Activated CD4-positive, alpha-beta T cell treated with anti-CD3 and anti-CD28 coated beads, Interleukin-2, Interleukin-4, amounts not matched to agents 100 ng/mL and 50 ng/mL, durations not matched to agents 16 hours and 8 hours (primary cell): ENCODE data around the gene BICDL1.

Source experiments
- DNase-seq: peaks from one replicate; pipeline ENCODE4 v3.0.0-alpha.2; 2020; ENCODE audit warnings: low spot score

Gene BICDL1

GRCh38 chr12:120101182-120101581, 112.1 kb downstream of the BICDL1 start:
- no peak for DNase-seq

GRCh38 chr12:120101617-120102016, 112.6 kb downstream of the BICDL1 start:
- DNase-seq = no peak

GRCh38 chr12:120102189-120103043, 113.4 kb downstream of the BICDL1 start:
- no peak for DNase-seq

- no peak for DNase-seq
Observed at GRCh38 chr12:120103044-120103338, 114.0 kb downstream of the BICDL1 start.

GRCh38 chr12:120103371-120103770, 114.3 kb downstream of the BICDL1 start:
- DNase-seq = no peak

GRCh38 chr12:120106151-120106550, 117.1 kb downstream of the BICDL1 start:
- DNase-seq = no peak

- no peak for DNase-seq
Observed at GRCh38 chr12:120109570-120110267, 120.7 kb downstream of the BICDL1 start.

GRCh38 chr12:120110550-120111501, 121.8 kb downstream of the BICDL1 start:
- peak; percentile 52 for DNase-seq

- DNase-seq = no peak
Observed at GRCh38 chr12:120115066-120115465, 126.0 kb downstream of the BICDL1 start.

- peak; percentile 46 for DNase-seq
Observed at GRCh38 chr12:120115692-120116440, 126.8 kb downstream of the BICDL1 start.

- no peak for DNase-seq
Observed at GRCh38 chr12:120116441-120116791, 127.4 kb downstream of the BICDL1 start, which contains the start of gene RAB35. Gene RAB35, minus strand, starts transcription at chr12:120116753. Its CDS starts 103 bp downstream, at chr12:120116650.

GRCh38 chr12:120116792-120117651, 128.0 kb downstream of the BICDL1 start:
- DNase-seq = peak; percentile 97

GRCh38 chr12:120117961-120118320, 128.9 kb downstream of the BICDL1 start:
- DNase-seq = no peak

- DNase-seq = no peak
Observed at GRCh38 chr12:120118321-120119061, 129.5 kb downstream of the BICDL1 start.

- peak; percentile 84 for DNase-seq
Observed at GRCh38 chr12:120119271-120119973, 130.4 kb downstream of the BICDL1 start.

- no peak for DNase-seq
Observed at GRCh38 chr12:120121343-120121742, 132.3 kb downstream of the BICDL1 start.

GRCh38 chr12:120121766-120122293, 132.8 kb downstream of the BICDL1 start:
- peak; percentile 74 for DNase-seq

- DNase-seq = no peak
Observed at GRCh38 chr12:120125029-120125428, 136.0 kb downstream of the BICDL1 start.
